GM18519 (cell line): ENCODE data around the gene CTNS.

Experiments used
- ATAC-seq: cut with Tn5 transposase; IDR thresholded peaks from one replicate; pipeline ENCODE4 v1.9.1; 2021; ENCODE audit warnings: mild to moderate bottlenecking, moderate library complexity; ENCODE audit not compliant: unreplicated experiment, low FRiP score

Gene CTNS

DNA sequence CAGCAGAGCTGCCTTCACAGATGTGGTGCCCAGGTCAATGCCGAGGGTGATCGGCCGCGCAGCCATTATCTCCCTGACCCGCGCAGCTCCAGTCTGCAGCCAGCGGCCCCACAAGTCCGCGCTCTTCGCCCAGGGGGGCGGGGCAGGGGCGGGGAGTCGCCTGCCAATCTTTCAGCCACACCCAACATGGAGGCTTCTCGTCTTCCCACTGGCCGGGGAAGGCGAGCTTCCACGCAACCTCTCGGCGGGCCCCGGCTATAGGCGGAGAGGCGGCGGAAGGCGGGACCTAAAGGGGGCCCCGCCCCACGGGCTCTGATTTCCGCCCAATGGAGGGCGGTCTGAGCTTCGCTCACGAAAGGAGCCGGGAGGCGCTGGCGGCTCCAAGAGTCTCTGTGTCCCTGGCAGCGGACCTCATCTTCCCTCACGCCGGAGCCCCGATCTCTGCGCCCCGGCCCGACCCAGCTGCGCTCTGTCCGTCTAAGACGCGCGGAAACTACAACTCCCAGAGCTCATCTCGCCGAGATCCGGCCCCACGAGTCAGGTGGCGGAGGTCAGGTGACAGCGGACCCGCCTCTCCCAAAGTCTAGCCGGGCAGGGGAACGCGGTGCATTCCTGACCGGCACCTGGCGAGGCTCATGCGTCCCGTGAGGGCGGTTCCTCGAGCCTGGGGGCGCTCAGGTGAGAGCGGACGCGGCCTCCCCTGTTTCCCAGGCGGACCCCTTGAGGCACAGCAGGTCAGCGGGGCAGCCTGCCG lies at the start of gene CTNS, which contains the start of gene SHPK:
CTNS (plus strand) TSS at position 607 of the 754 bp plus-strand sequence. CDS start 3,447 bp downstream, outside the sequence.
SHPK (minus strand) TSS at position 97 of the 754 bp plus-strand sequence; CDS start at position 66, 31 bp downstream.
- peak; percentile 76 for ATAC-seq

DNA sequence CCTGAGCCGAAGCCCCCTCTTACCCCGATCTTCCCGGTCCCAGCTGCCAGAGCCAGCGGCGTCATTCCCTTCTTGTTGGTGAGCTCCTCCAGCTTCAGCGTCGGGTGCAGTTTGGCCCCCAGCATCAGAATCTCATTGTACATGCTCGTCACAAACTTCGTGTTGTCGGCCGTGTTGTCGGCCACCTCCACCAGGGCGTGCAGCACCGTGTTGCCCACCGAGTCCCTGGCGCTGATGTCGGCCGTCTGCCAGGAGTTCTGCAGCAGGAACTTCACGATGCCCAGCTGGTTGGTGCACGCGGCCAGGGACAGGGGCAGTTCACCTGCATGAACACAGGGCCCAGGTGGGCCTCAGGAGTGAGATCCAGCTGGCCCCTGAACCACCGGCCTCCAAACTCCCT lies 46.8 kb upstream of the CTNS start:
- no peak for ATAC-seq

DNA sequence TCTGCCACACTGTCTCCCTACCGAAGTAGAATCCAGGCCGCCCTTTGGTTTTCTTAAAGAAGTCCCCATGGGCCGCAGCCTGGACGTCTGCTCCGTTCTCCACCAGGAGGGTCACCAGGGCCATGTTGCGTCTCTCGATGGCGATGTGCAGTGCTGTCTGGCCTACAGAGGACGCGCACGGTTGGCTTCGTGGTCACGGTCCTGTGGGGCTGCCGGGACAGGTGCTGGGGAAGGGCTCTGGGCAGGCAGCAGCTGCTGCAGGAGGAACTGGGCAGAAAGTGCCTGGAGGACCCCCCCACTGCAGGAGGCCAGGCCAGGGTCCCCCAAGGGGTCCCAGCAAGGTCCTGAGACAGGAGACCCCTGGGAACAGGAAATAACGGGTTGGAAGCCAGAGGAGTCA lies 46.3 kb upstream of the CTNS start:
- no peak for ATAC-seq

DNA sequence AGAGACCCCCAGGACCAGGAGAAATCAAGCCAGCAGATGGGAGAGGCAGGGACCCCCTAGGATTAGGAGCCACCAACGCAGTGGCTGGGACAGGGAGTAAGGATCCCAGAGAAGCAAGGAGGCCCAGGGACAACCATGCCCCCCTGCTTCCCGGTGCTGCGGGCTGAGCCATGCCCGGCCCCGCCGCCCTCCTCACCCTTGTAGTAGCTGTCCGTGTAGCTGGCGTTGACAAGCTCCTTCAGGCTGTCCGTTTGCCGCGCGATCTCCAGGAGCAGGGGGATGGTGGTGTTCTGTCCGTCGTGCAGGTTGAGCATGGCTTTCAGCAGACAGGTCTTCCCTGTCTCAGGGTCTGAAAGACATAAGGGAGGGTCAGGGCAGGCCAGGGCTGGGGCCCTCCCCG lies 45.8 kb upstream of the CTNS start:
- ATAC-seq, result no peak

DNA sequence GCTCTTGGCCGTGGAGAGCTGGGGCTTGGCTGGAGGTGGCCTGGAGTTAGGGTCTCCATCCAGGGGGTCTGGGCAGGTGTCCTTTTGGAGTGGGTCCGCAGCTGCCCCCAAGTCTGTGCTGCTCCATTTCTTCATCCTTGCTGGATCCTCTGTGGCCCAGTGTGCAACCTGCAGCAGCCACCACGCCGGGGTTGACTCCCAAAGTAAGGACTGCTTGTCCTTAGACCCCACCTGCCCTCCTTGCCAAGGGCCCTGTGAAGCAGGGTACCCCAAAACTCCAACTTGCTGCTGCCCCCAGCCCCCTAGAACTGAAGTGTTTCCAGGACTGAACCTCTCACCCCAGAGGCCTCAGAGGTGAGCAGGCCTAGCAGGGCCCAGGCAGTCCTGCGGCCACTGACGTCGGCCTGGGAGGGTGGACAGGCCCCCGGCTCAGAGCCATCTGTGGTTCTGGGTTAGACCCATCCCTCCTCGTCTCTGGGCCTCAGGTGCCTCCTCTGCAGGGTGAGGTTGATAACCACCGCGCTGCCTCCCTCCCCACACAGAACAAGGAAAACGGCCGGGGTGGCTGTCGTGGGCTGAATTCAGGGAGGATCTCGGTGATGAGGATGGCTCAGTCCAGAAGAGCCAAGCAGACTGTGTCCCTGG lies 44.2 kb upstream of the CTNS start:
- ATAC-seq, result no peak

DNA sequence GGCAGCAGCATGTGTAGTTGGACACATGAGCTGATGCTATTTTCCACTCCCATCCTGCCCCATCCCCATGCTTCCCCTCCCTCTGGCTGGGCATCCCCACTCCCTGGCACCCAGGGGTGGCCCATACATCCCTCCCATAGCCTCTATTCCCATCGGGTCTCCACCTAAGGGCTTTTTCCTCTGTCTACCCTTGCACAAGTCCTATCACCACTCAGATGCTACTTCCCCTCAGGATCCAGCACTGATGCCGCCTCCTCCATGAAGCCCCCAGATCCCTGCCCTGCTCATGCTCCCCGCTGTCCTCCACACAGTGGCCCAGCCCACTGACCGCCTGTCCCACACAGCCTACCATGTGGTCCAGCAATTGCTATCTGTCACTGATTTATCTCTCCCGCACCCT lies 43.2 kb upstream of the CTNS start:
- ATAC-seq, result no peak

DNA sequence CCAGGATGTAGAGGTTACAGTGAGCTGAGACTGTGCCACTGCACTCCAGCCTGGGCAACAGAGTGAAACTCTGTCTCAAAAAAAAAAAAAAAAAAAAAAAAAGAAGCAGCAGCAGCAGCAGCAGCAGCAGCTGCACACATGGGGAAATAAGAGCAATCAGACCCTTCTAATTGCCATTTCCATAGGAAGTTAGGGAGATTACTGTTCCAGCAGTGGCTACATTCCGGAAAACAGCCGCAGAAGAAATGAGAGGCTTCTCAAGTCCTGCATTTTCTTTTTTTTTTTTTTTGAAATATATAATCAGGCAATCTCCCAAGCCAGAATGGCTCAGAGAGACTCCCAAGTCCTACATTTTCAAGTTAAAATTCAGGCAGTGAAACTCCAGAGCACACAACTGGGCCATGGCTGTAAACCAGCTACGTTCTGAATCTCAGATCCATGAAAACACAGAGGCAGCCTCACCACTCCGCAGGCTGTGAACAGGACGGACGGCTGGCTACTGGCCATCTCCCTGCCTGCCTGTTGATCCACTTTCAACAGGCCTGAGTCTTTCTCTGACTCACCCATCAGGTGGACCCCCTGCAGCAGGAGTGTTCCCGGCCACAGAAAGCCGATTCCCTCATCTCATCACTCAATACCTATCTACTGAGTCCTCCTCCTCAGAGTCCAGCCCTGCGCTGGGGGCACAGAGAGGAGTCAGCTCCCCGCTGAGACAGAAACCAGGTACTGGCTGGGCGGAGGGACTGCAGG lies 42.3 kb upstream of the CTNS start:
- no peak for ATAC-seq

DNA sequence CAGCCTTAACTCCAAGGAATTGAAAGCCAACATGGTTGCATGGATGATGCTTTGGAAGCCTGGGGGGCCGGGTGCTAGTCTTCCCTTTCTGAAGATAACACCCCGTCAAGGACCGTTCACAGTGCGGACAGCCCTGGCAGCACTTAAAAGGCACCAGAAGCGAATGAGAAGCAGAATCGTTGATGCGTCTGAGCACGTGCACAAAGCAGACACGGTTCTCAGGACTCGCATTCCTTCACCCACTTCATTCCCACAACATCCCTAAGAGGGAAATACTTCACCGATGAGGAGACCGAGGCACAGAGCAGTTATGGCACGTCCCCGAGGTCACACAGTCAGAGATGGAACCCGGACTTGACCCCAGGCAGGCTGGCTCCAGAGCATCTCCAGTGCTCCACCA lies 41.6 kb upstream of the CTNS start:
- ATAC-seq, result no peak

DNA sequence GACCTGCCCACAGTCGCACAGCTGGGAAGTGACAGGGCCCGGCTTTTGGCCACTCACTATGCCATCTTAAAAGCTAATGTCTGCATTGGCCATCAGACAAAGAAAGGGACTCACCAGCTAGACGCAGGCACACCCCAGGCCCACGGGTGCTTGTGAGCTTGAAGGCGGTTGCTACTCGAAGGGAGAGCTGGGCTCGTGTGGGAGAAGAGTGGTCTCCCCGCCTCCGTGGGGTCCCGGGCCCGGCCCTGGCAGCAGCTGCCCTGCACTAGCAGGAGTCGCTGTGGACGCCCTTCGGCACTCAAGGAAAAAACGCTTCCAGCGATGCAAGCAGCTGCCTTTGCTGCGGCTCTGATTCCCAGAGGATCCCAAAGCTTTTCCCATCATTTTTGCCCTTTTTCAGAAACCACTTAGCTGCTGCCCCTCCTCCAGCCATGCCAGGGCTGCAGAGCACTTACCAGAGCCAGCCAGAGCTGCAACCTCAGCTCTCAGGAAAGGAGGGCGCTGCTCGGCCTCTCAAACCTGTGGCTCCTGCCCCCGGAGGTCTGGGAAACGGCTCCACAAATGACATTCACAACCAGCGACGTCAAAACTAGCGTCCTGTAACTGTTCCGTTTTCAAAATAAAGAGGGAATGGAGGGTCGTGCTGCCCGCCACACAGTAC lies 39.6 kb upstream of the CTNS start:
- ATAC-seq, result no peak

DNA sequence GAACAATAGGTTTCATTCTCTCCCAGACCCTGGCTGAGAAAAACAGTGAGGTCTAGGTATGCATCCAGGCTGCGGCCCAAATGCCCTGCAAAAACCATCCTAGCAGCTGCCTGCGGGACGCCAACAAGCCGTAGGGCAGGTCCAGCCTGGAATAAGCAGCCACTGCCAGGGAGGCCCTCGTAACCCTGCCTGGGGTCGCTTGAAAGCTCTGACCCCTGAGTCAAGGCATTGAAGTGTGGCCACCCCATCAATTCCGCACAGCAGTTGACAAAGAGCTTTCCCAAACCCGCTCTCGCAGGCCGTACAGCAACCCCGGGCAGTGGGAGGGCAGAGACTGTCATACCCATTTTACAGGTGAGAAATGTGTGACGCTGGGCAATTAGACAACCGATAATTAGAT lies 38.5 kb upstream of the CTNS start:
- ATAC-seq, result no peak

DNA sequence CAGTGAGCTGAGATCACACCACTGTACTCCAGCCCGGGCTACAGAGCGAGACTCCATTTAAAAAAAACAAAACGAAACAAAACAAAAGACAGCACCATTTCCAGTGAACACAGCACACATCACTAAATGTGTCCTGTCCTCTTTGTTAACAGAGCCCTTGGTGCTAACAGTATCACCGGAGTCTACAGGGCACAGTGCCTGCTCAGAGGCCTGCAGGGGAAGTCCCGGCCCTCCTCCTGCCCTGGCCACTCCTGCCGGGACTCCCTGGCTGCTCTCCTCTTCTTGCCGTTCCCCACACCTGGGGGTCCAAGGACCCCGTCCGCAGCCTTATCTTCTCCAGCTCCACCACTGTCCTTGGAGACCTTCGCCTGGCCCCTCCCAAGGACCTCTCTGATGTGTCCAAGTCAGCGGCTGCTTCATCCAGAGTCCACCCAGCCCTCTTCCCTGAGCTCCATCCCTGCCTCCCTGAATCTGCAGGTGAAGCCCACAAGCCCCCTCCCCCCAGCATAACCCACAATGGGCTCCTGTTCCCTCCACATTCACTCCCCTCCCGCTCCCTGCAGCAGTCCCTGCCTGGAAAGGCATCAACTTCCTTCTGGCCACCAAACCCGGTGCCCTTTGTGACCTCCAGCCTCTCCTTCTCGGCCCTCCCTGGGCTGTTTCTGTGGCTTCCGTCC lies 35.9 kb upstream of the CTNS start:
- no peak for ATAC-seq

DNA sequence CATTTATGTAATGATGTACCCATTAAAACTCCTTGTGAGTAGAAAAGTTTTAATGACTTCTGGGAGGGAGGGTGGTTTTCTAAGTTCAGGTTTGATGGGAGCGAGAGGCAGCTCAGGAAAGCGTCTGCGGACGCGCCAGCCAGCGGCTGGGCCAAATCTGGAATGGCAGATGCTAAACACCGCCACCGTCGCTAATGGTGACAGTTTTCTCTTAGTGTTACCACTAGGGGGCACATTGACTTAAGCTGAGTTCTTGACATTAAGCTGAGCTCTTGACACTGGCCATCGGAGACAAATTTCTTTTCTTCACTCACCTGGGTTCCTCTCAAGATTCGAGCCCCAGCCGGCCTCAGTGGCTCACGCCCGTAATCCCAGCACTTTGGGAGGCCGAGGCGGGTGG lies 34.1 kb upstream of the CTNS start:
- no peak for ATAC-seq

DNA sequence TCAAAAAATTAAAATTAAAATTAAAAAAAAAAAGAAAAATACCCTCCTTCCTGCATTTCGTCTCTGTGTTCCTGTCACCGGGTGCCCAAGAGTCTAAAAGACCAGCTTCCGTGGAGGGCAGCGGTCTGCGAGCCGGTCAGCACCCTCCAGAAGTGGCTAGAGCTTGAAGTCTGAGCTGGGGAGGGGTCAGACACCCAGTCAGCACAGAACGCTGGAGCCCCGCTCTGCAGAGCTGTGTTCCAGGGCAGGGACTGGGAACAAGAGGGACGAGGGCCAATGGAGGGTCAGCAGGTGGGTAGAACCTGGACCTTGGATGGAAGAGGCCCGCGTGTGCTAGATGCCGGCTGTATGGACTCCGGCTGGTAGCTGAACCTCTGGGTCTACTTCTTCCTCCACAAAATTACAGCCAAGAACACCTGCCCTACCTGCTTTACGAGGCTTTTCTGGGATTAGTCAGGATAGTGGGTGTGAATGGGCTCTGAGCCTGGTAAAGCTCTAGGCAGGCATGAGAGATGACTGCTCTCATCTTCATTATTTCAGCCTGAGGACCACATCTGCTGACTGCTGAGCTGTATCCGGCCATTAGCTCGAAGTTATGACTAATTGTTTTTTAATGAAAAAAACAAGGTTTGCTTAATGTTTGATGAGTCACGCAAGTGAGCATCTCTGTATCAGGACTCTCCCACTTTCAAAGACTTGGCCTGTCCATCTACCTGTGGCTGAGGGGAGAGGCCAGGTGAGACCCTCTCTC lies 33.3 kb upstream of the CTNS start:
- ATAC-seq, result no peak

DNA sequence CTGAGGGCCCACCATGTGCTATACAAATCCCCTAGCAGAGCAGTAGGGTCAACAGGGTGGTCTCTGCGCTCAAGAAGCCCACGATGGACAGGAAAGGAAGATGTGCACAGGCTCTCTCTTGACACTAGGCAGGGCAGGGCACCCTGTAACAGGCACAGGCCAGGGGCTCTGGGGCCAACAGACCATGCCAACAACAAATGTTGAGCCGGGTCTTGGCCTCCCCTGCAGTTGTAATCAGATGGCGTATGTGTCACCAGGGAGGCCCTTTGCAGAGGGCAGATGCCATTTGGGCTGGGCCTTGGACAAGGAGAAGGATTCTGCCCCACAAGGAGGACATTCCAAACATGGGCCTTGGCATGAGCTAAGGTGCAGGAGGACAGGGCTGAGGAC lies 32.7 kb upstream of the CTNS start:
- ATAC-seq, result no peak

DNA sequence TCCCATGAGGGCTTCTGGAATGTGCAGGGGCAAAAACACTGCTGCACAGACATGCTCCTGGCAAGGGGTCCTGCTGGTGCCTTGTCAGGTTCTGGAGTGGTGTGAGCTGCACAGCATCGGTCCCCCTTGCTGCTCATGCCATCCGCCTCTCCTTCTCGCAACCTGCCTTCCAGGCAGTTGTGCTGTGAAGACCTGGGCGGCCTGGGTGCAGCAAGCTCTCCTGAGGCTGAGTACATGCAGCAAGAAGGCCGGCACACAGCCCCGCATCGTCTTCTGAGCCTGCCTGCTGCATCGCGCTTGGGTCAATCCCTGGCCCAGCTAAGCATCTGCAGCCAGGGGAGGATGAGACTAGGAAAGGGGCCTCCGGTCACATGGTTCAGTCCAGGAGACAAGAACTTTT lies 26.9 kb upstream of the CTNS start:
- ATAC-seq, result no peak

DNA sequence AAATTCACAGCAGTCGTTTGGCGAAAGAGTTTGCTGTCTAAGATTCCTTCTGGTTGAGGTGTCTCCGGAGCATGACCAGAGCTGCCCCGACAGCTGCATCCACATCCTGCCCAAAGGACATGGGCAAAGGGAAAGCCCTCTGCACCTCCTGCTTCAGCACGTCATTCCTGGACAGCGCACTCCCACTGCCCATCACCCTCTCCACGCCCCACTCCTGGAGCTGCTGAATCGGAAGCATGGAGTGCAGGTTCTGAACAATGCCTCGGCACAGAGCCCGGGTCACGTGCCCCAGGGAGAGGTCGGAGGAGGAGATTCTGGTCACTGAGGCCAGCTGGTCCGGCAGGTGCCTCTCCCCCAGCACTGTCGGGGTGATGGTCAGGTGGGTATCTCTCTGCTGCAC lies 26.0 kb upstream of the CTNS start:
- ATAC-seq, result no peak

DNA sequence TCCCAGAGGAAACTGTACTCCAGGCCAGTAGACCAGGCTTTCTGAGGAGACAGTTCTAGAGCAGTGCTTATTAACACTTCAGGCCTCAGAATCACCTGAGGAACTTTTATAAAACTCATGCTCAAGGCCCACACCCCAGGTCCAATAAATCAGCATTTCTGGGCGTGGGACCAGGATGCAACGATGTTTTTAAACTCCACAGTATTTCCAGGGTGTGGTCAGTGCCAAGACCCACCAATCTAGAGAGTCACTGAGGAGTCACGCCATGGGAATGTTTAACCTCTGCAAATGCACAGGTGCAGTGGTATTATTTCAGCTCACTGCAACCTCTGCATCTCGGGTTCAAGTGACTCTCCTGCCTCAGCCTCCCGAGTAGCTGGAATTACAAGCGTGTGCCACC lies 23.4 kb upstream of the CTNS start:
- no peak for ATAC-seq

DNA sequence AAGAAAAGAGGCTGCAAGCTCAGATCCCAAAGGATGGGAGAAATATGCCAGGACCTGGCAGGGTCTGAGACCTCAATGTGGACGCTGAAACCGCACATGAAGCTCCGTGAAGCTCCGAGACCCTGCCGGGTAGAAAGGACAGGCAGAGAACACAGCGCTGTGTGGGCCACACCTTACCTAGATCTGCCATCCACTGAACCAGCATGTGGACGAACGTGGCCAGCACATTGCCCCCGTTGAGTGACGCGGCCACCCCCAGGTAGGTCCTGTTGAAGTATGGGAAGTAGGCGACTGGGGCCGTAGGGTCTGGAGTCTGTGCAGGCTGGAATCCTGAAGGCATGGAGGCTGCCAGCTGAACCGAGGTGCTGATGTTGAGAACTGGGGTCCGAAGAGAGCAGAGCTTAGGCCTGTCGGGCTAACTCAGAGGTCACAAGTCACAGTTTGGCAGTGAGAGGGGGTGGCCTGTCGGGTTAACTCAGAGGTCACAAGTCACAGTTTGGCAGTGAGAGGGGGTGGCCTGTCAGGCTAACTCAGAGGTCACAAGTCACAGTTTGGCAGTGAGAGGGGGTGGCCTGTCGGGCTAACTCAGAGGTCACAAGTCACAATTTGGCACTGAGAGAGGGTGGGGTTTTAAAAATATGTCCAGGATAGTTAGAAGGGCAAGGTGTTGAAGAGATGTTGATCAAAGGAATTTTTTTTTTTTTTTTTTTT lies 21.2 kb upstream of the CTNS start:
- ATAC-seq, result no peak

DNA sequence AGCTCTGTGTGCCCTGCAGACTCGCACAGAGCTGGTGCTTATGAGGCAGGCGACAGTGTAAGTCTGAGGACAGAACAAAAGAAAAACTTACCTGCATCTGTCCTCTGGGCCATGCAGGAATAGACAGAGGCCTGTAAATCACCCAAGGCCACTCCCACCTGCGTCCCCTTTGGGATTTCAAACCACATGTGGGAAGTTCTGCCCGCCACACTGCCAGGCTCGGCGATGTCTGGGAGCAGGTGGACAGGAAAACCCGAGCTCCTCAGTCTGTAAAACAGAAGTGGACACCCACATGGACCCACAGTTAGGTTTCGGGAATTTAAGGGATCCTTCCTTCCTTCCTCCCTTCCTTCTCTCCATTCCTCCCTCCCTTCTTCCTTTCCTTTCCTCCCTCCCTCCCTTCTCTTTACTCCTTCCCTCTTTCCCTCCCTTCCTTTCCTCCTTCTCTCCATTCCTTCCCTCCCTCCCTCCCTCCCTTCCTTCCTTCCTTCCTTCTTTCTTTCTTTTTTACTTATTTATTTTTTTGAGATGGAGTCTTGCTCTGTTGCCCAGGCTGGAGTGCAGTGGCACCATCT lies 15.3 kb upstream of the CTNS start:
- ATAC-seq, result no peak
